GM18505 (cell line): ENCODE data around the gene PNMA8C.
"Not testable (repeated sequence)": the region's sequence is repeated elsewhere in the genome, so short reads cannot be mapped to it uniquely, and the experiment has no call there.

Experiments
- ATAC-seq: cut with Tn5 transposase; IDR thresholded peaks from one replicate; pipeline ENCODE4 v1.9.1; 2021; ENCODE audit not compliant: unreplicated experiment
- POLR2A ChIP-seq: IDR thresholded peaks from 4 replicates; pipeline ENCODE4 v1.6.1; 2011; ENCODE audit warnings: borderline replicate concordance; ENCODE audit not compliant: insufficient read depth, insufficient read length; ENCODE audit errors: extremely low read depth

The PNMA8C gene

GRCh38 chr19:46427518-46428045, 1.2 kb downstream of the PNMA8C start:
- ATAC-seq = no peak
- TF ChIP-seq POLR2A = no peak

- no peak for TF ChIP-seq POLR2A
- no peak for ATAC-seq
These were observed 2.1 kb downstream of the PNMA8C start for GRCh38 chr19:46426506-46427162.

GRCh38 chr19:46426035-46426505, 2.7 kb downstream of the PNMA8C start:
- no peak for ATAC-seq
- no peak for TF ChIP-seq POLR2A

- TF ChIP-seq POLR2A = no peak
- no peak for ATAC-seq
These were observed 5.5 kb downstream of the PNMA8C start for GRCh38 chr19:46423188-46423587.

- TF ChIP-seq POLR2A = no peak
- ATAC-seq = no peak
These were observed 6.4 kb downstream of the PNMA8C start for GRCh38 chr19:46422344-46422743.

- TF ChIP-seq POLR2A = no peak
- ATAC-seq = no peak
These were observed 8.7 kb downstream of the PNMA8C start for GRCh38 chr19:46420056-46420455.

- ATAC-seq = not testable (repeated sequence)
These were observed 12.7 kb downstream of the PNMA8C start for GRCh38 chr19:46415804-46416709.

- ATAC-seq = not testable (repeated sequence)
These were observed 13.8 kb downstream of the PNMA8C start for GRCh38 chr19:46414899-46415298.

GRCh38 chr19:46413262-46414031, 15.3 kb downstream of the PNMA8C start, which contains the start of gene CCDC8:
Gene CCDC8 (minus strand): TSS chr19:46413564. CDS start chr19:46412810, 754 bp downstream.
- no peak for TF ChIP-seq POLR2A
- ATAC-seq = no peak

- ATAC-seq = no peak
- TF ChIP-seq POLR2A = no peak
These were observed 16.0 kb downstream of the PNMA8C start for GRCh38 chr19:46412650-46413261.

GRCh38 chr19:46411925-46412649, 16.6 kb downstream of the PNMA8C start:
- ATAC-seq = no peak
- TF ChIP-seq POLR2A = no peak
